Ovary (tissue), 9 donors: Measurements from ENCODE around the gene OR2B3. TPM values are rescaled to one million over a fixed set of nuclear protein-coding genes. Genes with fewer than 3 reads are reported as not detected.

ENCODE experiments used
- DNase-seq, 5 donors: peaks; one replicate each; pipeline ENCODE4 v3.0.0-alpha.2; 2019 to 2020
- H3K27ac ChIP-seq, 2 donors: fragments of 200-600 bp; one replicate each; pipeline versions ENCODE4 v1.5.1 to v1.8.0; 2019 to 2022
- H3K27me3 ChIP-seq: fragments of 200-600 bp; one replicate; pipeline ENCODE4 v1.8.0; 2022
- H3K36me3 ChIP-seq: fragments of 200-600 bp; sonication (generic); one replicate; pipeline ENCODE4 v1.5.1; 2019
- H3K4me1 ChIP-seq: one replicate; pipeline ENCODE4 v1.8.1; 2013; ENCODE audit warnings: mild to moderate bottlenecking, moderate library complexity; ENCODE audit not compliant: insufficient read depth
- H3K4me3 ChIP-seq: fragments of 200-600 bp; sonication (generic); one replicate; pipeline ENCODE4 v1.5.1; 2017
- H3K9me3 ChIP-seq, 2 donors: fragments of 200-600 bp in 1 of 2; sonication (generic) in 1 of 2; one replicate each; pipeline versions ENCODE4 v1.5.1 to v1.8.1; 2013 to 2019; ENCODE audit warnings: mild to moderate bottlenecking in 1 of 2, moderate library complexity in 1 of 2
- CTCF ChIP-seq, 3 donors: fragments of 450-650 bp in 2 of 3; fragments of 200-600 bp in 1 of 3; IDR thresholded peaks; one replicate each; pipeline versions ENCODE4 v1.5.1 to v1.8.0; 2016 to 2022; ENCODE audit warnings: antibody characterized with exemption in 3 of 3, mild to moderate bottlenecking in 1 of 3
- EP300 ChIP-seq: sonication (generic); formaldehyde crosslinking; IDR thresholded peaks from one replicate; pipeline ENCODE4 v1.6.1; 2017; ENCODE audit warnings: antibody characterized with exemption
- POLR2A ChIP-seq: fragments of 450-650 bp; IDR thresholded peaks from one replicate; pipeline ENCODE4 v1.6.1; 2017; ENCODE audit warnings: antibody characterized with exemption, mild to moderate bottlenecking, moderate library complexity
- WGBS, 3 donors: extraction: QIAGEN DNeasy Blood & Tissue Kit in 1 of 3; methylation state at CpG; one replicate each; pipeline versions ENCODE4 v1.1.5 to v1.1.7; 2013 to 2017; 5-methylcytosine and 5-hydroxymethylcytosine counted together
- intact Hi-C, 4 donors: fragments of 100-400 bp; cut with DNase I; formaldehyde crosslinking; loops; one replicate each; pipeline versions ENCODE4 v1.11.0 to v1.15.1; 2022 to 2023
- polyA plus RNA-seq, 2 donors: library from polyadenylated mRNA; stranded (reverse); fragments of 200-250 nt in 1 of 2; fragments of 350-450 nt in 1 of 2; fragmentation: Illumina TruSeq in 1 of 2; extraction: RNeasy Lipid Tissue Mini Kit (QIAGEN cat#74804) in 1 of 2; gene quantifications; one replicate each; pipeline ENCODE4 v1.2.3, GENCODE V29; 2013 to 2014
- total RNA-seq, 7 donors: library from RNA; depleted of rRNA in 2 of 7; stranded (reverse); fragments of >200 nt in 2 of 7; fragmentation: NEBNext Ultra II Directional in 3 of 7; extraction: Animal tissue kit (Norgen Biotek cat#: 25700) in 3 of 7; gene quantifications; one replicate each; pipeline versions ENCODE4 v1.1.0 to v1.2.4, GENCODE V29; 2016 to 2023
- donor health status: DM: no; HTN: no; CAD: no; lungs with moderate emphysema.
- donor health status: DM: no; HTN: no; CAD: no.
- donor health status: Bipolar disorder and iron deficiency.
- donor health status: DM: yes; HTN: yes; CAD: no.
- donor health status: DM: no; HTN: no; CAD: no.
- donor health status: DM: yes; HTN: yes; CAD: no.

OR2B3 gene
- total and polyA plus RNA-seq, 9 donors, result not detected

GRCh38 chr6:29071831-29072723, 15.0 kb downstream of the OR2B3 start:
- intact Hi-C loops, result no loop called here
- no peak overlapping the region for H3K27ac ChIP-seq
- no peak overlapping the region for H3K4me3 ChIP-seq
- H3K27me3 ChIP-seq, result no peaks in the 10 kb centered on the region
- DNase-seq, result no peak
- H3K9me3 ChIP-seq, result no peaks in the 10 kb centered on the region
- WGBS, 3 donors, result 30 to 37% (median 37%) methylated on average over 9 of the region's 9 CpGs
- H3K4me1 ChIP-seq, result no peaks in the 10 kb centered on the region
- H3K36me3 ChIP-seq, result no peaks in the 10 kb centered on the region
- TF ChIP-seq EP300 (no peak), CTCF (IDR thresholded peaks at IDR 0.05) (no peak), POLR2A (no peak)

GRCh38 chr6:29051680-29052079, 35.4 kb downstream of the OR2B3 start:
- no peak for TF ChIP-seq POLR2A
- no peak for TF ChIP-seq CTCF (IDR thresholded peaks at IDR 0.05)
- no peak for TF ChIP-seq EP300
- no peaks in the 10 kb centered on the region for H3K4me1 ChIP-seq
- 78 to 85% (median 83%) methylated on average over 3 of the region's 3 CpGs for WGBS, 3 donors
- no peak overlapping the region for H3K4me3 ChIP-seq
- H3K27ac ChIP-seq, result no peak overlapping the region
- H3K27me3 ChIP-seq, result no peaks in the 10 kb centered on the region
- no peaks in the 10 kb centered on the region for H3K36me3 ChIP-seq
- no peaks in the 10 kb centered on the region for H3K9me3 ChIP-seq
- intact Hi-C loops, result no loop called here
- no peak for DNase-seq

GRCh38 chr6:29045075-29045474, 42.0 kb downstream of the OR2B3 start, which contains the start of gene OR2W1:
TSS of gene OR2W1 (minus strand) at chr6:29045175. CDS start at chr6:29045175, 0 bp downstream.
- TF ChIP-seq EP300, result no peak
- TF ChIP-seq CTCF (IDR thresholded peaks at IDR 0.05), result no peak
- no peak for TF ChIP-seq POLR2A
- intact Hi-C loops, result loop anchor here in 1 of 4 donors (5.0 kb wide), 1 partner anchor 97 kb away; no protein-coding TSS in a partner anchor
- 66 to 86% (median 74%) methylated on average over 1 of the region's 1 CpG for WGBS, 3 donors
- H3K27me3 ChIP-seq, result no peaks in the 10 kb centered on the region
- no peaks in the 10 kb centered on the region for H3K9me3 ChIP-seq
- no peaks in the 10 kb centered on the region for H3K4me1 ChIP-seq
- H3K36me3 ChIP-seq, result no peaks in the 10 kb centered on the region
- no peak for DNase-seq
- H3K27ac ChIP-seq, result no peak within 1 kb of the TSS
- H3K4me3 ChIP-seq, result no peak within 1 kb of the TSS

Other genes with a start within 250 kb of the OR2B3 start
- gene TRIM27, start 163.3 kb downstream of the OR2B3 start, total RNA-seq, result 10 to 100 TPM; 43.7 to 57.6 (median 48.8) TPM
- 10 to 100 TPM; 33.3 to 61.1 TPM for gene TRIM27, start 163.3 kb downstream of the OR2B3 start, polyA plus RNA-seq
- 1 to 10 TPM in 5 of 7 donors, under 1 TPM in 2; 0.34 to 3.3 (median 1.4) TPM for gene ZNF311, start 82.0 kb downstream of the OR2B3 start, total RNA-seq
- gene ZNF311, start 82.0 kb downstream of the OR2B3 start, polyA plus RNA-seq, result 1 to 10 TPM; 1.4 to 1.7 TPM
- gene OR2W1, start 42.1 kb downstream of the OR2B3 start, total RNA-seq, result not detected
- gene OR2W1, start 42.1 kb downstream of the OR2B3 start, polyA plus RNA-seq, result not detected
- not detected for gene OR2J1, start 12.2 kb upstream of the OR2B3 start, total RNA-seq
- not detected for gene OR2J1, start 12.2 kb upstream of the OR2B3 start, polyA plus RNA-seq
- under 1 TPM in 3 of 7 donors, not detected in 4; 0.05 to 0.13 (median 0.12) TPM for gene OR2J3, start 20.7 kb upstream of the OR2B3 start, total RNA-seq
- gene OR2J3, start 20.7 kb upstream of the OR2B3 start, polyA plus RNA-seq, result not detected
- under 1 TPM in 2 of 7 donors, not detected in 5; 0.15 to 0.23 TPM for gene OR2J2, start 83.6 kb upstream of the OR2B3 start, total RNA-seq
- not detected for gene OR2J2, start 83.6 kb upstream of the OR2B3 start, polyA plus RNA-seq
- under 1 TPM in 1 of 7 donors, not detected in 6; 0.34 TPM for gene OR14J1, start 214.4 kb upstream of the OR2B3 start, total RNA-seq
- not detected for gene OR14J1, start 214.4 kb upstream of the OR2B3 start, polyA plus RNA-seq